ENCODE measurements around the gene GALK2. TPM values are rescaled to one million over a fixed set of nuclear protein-coding genes. Genes with fewer than 3 reads are reported as not detected.

Gene GALK2
- total RNA-seq, 3 donors from 2014 or later = 26.2 to 69.5 (median 64.1) TPM

GRCh38 chr15:49145651-49146609, 24.1 kb upstream of the GALK2 start:
- Histone ChIP-seq H3K4me1 (no peaks in the 10 kb centered on the region), H3K27ac (no peak overlapping the region), H3K27me3 (no peaks in the 10 kb centered on the region), H3K36me3 (no peaks in the 10 kb centered on the region), H3K9me3 (no peaks in the 10 kb centered on the region), H3K4me3 (no peak overlapping the region)
- no peak for TF ChIP-seq POLR2A (IDR thresholded peaks at IDR 0.05)
- TF ChIP-seq CTCF (IDR thresholded peaks at IDR 0.05) = peak; percentile 17 to 49 (median 31)
- no peak for DNase-seq (ENCODE audit: low spot score in 2 of 2)
- intact Hi-C loops (cut with DNase I; ENCODE audit: low total_unique reads) = no loop called here

- Histone ChIP-seq H3K4me1 (peaks cover 0 to 3% of the 10 kb centered on the region in 2 donors), H3K27me3 (no peaks in the 10 kb centered on the region)
- intact Hi-C loops (cut with DNase I; ENCODE audit: low total_unique reads) = no loop called here
Measured at GRCh38 chr15:49148298-49148697, 21.7 kb upstream of the GALK2 start.

GRCh38 chr15:49148727-49149126, 21.3 kb upstream of the GALK2 start:
- no peak for DNase-seq (ENCODE audit: low spot score in 2 of 2)
- Histone ChIP-seq H3K9me3 (no peaks in the 10 kb centered on the region), H3K4me3 (no peak overlapping the region), H3K36me3 (no peaks in the 10 kb centered on the region), H3K27ac (no peak overlapping the region), H3K27me3 (no peaks in the 10 kb centered on the region), H3K4me1 (peaks cover 0 to 7% of the 10 kb centered on the region in 2 donors)
- intact Hi-C loops (cut with DNase I; ENCODE audit: low total_unique reads) = no loop called here
- TF ChIP-seq POLR2A (IDR thresholded peaks at IDR 0.05) = no peak
- TF ChIP-seq CTCF (IDR thresholded peaks at IDR 0.05) = no peak
- no peak for TF ChIP-seq POLR2AphosphoS5 (IDR thresholded peaks at IDR 0.05)

More at GRCh38 chr15:49148298-49148697, 21.7 kb upstream of the GALK2 start:
- no peaks in the 10 kb centered on the region for H3K9me3 ChIP-seq
- TF ChIP-seq POLR2A (IDR thresholded peaks at IDR 0.05) (no peak), POLR2AphosphoS5 (IDR thresholded peaks at IDR 0.05) (no peak), CTCF (IDR thresholded peaks at IDR 0.05) (no peak)
- H3K36me3 ChIP-seq = no peaks in the 10 kb centered on the region
- no peak for DNase-seq (ENCODE audit: low spot score in 2 of 2)
- no peak overlapping the region for H3K27ac ChIP-seq
- H3K4me3 ChIP-seq = no peak overlapping the region

GRCh38 chr15:49151831-49152230, 18.2 kb upstream of the GALK2 start:
- no peak overlapping the region for H3K4me3 ChIP-seq
- TF ChIP-seq POLR2AphosphoS5 (IDR thresholded peaks at IDR 0.05) (no peak), CTCF (IDR thresholded peaks at IDR 0.05) (no peak), POLR2A (IDR thresholded peaks at IDR 0.05) (no peak)
- DNase-seq (ENCODE audit: low spot score in 2 of 2) = no peak
- H3K4me1 ChIP-seq = peaks cover 0 to 7% of the 10 kb centered on the region in 2 donors
- no peaks in the 10 kb centered on the region for H3K27me3 ChIP-seq
- intact Hi-C loops (cut with DNase I; ENCODE audit: low total_unique reads) = loop anchor here (10.0 kb wide), 1 partner anchor 963 kb away; the partner anchor contains the start of gene ATP8B4
- no peak overlapping the region for H3K27ac ChIP-seq
- H3K36me3 ChIP-seq = no peaks in the 10 kb centered on the region
- no peaks in the 10 kb centered on the region for H3K9me3 ChIP-seq

All from breast epithelium (tissue), 4 donors.